Stimulated activated CD8-positive, alpha-beta memory T cell treated with anti-CD3 and anti-CD28 coated beads, Interleukin-7, amount 100 ng/mL, for 48 hours (primary cell): ENCODE data around the gene GLRX5.

Experiments used
- DNase-seq, 2 donors: peaks; one replicate each; pipeline ENCODE4 v3.0.0-alpha.2; 2020; ENCODE audit warnings: low read depth in 1 of 2; ENCODE audit errors: extremely low read depth in 1 of 2

The GLRX5 gene

GRCh38 chr14:95515596-95516552 lies 19.0 kb upstream of the GLRX5 start:
- DNase-seq = peak; percentile 79 to 81

- DNase-seq = no peak
Measured at GRCh38 chr14:95516554-95517181, 18.2 kb upstream of the GLRX5 start, which contains the start of gene SYNE3. Gene SYNE3 (minus strand): TSS chr14:95516650. CDS start chr14:95475821, 40,829 bp downstream.

- no peak for DNase-seq
Measured at GRCh38 chr14:95518045-95518751, 16.7 kb upstream of the GLRX5 start.

DNA sequence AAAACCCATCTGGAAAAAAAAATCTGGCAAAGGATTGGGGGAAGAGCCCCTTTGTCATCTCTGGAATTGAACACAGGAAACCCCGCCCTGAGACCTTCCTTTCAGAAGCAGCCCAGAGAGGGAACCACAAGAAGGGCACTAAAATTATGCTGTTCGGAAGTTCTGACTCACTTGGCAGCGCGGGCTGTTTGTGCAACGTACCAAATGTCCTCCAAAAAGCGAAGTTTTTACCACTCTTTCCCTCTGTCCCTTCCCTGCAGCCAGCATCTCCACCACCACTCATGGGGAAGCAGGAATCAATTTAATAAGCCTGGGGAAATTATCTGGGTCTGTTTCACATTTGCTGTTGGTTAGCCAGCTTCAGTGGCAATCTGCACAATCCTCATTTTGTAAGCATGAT lies 15.2 kb upstream of the GLRX5 start:
- peak in 1 of 2 donors; percentile 73 for DNase-seq

DNA sequence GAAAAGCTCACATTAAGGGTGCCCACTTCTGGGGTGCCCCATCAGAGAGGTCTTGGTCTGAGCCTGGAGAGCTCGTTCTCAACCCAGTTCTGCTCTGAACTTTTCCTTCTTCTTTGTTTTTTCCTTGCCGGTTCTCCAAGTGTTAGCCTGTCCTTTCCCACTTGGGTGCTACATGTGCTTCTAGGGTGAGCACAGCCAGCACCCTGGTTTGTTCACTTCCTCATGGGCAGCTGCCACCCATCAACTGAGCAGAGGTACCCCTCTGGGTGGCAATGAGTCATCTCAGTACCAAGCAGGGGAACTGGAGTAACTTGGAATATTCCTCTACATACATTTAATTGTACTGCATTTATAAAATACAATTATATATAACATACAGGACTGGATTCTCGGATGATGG lies 14.5 kb upstream of the GLRX5 start:
- no peak for DNase-seq

- no peak for DNase-seq
Measured at GRCh38 chr14:95521001-95521400, 13.8 kb upstream of the GLRX5 start.

DNA sequence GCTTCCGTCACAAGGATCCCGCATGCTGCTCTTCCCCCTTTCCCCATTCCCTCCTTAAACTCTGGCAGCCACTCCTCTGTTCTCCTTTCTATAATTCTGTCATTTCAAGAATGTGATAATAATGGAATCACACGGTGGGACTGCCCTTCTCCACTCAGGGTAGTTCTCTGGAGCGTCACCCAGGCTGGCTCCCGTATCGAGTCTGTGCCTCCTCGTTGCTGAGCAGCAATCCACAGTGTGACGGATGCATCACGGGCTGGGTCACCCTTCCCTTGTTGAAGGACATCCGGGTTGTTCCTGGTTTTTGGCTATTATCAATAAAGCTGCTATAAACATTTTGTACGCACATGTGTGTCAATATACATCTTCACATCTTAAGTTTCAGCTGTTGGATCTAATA lies 12.7 kb upstream of the GLRX5 start:
- no peak for DNase-seq

GRCh38 chr14:95522556-95522955 lies 12.3 kb upstream of the GLRX5 start:
- DNase-seq = no peak

DNA sequence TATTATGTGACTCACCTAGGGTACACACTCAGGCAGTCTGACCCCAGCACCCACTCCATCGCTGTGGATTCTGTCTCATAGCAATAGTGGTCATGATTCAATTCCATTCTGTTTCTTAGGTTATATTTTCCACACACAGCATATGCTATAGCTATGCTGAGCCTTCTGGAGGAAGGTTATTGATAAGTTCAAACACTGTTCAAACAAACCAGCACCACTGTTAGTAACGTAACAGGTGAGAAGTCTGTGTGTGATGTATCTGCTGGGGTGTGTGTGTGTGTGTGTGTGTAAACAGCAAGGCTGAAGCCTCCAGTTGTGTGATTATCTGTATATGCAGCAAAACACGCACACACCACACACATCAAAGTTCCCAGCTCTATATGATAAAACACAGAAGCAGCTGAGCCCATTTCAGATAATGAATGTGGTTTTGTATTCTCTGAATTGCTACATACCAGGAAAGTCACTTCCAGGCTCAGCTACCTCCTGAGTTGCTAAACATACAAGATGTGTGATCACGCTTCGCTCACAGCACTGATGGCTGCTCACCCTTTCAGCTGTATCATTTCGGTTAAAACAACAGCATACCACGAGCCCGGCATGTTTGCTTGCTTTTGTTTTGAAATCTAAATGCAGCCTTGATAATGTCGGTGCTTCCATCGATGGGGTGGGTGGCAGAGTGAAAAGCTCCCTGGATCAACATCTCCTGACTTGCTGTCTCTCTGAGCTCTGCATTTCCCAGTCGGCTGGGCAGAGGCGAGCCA lies 11.6 kb upstream of the GLRX5 start:
- no peak for DNase-seq

GRCh38 chr14:95523815-95524448 lies 10.9 kb upstream of the GLRX5 start:
- no peak for DNase-seq

- no peak for DNase-seq
Measured at GRCh38 chr14:95524706-95525512, 9.9 kb upstream of the GLRX5 start.

DNA sequence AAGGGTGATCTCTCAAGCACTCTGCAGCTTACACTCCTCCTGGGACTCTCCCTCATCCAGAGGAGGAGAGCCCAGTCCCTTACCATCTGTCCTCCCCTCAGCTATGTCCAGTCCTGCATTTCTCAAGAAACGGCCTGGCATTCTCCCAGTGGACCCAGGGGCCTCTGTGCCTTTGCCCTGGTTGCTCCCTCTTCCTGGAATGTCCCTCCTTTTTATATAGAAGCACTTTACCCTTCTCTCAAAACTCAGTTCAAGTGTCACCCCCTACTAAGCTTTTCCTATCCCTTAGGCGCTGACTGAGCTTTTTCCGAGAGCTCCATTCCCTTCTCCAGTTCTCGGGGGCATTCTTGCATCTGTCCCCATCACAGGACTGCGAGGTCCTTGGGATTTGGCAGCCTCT lies 8.9 kb upstream of the GLRX5 start:
- DNase-seq = no peak

DNA sequence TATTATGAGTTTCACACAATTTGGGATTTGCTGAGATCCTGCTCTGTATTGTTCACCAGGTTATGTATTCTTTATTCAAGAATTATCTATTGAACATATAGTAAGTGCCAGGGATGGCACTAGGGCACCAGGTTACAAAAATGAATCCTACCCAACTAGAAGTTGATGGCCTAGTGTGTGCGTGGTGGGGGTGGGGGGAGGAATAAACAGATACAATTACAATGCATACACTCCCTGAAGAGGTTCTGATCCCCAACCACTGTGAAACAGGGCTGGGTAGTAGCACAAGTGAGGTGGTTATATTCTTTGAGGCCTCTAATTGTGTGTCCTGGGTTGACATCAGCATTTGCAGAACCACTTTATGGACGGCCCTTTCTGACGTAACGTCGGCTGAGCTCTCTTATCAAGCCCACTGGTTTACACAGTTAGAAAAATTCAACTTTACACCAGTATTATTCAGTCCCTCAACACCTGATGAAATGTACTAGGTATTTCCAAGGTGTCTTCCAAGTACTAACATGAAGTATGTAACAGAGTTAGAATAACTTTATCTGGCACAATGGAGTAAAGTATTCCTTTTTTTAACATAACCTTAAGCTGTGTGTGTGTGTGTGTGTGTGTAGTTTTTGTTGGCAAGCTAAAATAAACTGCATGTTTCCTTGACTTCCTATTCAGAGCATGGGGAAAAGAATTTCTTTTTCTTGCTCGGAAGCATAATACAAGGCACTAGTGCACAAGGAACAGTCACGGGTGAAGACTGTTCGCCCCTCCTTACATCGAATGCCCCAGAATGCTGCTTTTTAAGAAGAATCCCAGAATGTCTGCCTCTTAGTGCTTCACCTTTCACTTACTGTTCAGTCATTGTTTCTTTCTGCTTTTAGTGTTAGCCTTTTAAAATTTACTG lies 8.1 kb upstream of the GLRX5 start:
- DNase-seq = no peak

DNA sequence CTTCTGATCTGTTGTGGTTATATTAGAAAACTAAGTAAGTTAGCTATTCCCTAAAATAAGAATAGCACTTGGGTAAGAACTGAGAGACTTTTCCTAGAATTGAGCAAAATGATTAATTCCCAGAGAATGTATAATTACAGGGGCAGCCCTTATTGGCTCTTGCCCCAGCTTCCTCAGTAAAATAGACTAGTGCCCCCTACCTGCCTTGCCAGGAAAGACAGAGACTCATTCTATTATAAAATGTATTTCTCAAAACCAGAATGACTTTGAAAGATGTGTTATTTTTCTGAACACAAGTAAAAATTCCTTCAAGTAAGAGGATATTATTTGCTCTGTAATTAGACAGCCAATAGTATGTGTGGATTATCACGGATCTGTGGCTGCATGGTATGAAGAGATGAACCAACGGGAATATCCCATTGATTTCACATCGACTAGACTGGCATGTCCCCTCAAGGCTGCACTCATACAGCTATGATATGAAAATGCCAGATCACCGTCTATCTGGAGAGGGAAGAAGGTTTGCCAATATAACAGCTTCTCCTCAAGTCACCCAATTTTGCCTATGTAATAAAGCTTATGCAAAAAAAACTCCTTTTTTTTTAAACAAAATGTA lies 7.4 kb upstream of the GLRX5 start:
- no peak for DNase-seq

DNA sequence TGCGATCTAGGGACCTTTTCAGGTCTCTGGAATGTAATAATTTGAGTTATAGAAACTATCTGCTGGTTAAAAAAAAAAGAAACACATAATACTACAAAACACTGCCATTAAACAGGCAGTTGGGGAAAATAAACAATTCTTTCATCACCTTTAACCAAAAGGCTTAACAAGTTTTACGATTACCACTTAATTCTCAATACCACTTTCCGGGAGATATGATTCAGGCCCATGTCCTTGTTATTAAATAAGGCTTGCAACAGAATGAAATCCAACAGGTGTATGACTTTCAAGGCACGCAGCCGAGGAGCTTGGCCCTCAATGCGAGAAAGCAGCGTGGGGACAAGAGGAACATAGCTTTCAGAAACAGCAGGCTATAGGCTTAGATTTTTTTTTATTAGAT lies 5.6 kb upstream of the GLRX5 start:
- DNase-seq = no peak

DNA sequence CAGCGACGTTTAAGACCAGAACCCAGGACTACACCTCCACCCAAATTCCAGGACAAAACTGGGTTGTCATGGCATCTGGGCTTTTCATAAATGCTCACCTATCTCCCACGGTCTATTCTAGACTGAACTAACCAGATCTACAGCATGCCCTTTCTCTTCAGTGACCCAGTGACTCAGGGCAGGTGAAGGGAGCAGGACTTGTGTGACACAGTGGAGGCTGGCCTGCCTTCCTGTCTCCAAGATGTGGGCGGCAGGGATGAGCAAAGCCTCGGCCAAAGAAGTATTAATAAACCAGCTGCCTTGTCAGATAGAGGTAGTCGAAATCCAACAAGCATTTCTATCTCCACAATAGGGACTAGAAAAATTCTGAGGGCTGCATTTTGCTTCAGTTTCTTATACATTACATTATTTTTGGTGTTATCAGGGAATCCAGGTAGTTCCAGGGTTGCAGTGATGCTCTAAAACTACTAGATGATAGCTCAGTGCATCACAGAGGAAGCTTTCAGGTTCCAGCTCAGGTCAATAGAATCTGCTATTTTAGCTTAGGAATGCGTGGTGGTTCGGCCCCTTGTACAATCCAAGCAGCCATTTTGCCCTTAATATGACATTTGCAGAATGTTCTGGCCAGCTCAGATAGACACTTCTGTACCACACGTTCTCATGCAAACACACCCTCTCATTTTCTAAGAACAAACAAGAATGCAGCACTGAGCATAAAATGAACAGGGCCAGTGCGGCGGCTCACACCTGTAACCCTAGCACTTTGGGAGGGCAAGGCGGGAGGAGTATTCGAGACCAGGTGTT lies 4.2 kb upstream of the GLRX5 start:
- DNase-seq = no peak

- DNase-seq = no peak
Measured at GRCh38 chr14:95531473-95531872, 3.4 kb upstream of the GLRX5 start.
